OCI-LY1 (cell line): Measurements from ENCODE around the gene PDE8A.

Experiments
- CTCF ChIP-seq: fragments of 200-600 bp; sonication (generic), shearing (Covaris generic); IDR thresholded peaks from 2 replicates; pipeline ENCODE4 v1.5.1; 2017; ENCODE audit warnings: mild to moderate bottlenecking, antibody characterized with exemption, low read length, moderate library complexity, mixed read lengths
- EZH2 ChIP-seq: fragments of 200-600 bp; sonication (generic), shearing (Covaris generic); IDR thresholded peaks from 2 replicates; pipeline ENCODE4 v1.8.0; 2017; ENCODE audit warnings: borderline replicate concordance, mixed run types, mild to moderate bottlenecking, antibody characterized with exemption, low read length, moderate library complexity, mixed read lengths

GRCh38 chr15:85041230-85041629 lies 59.6 kb downstream of the PDE8A start:
- TF ChIP-seq CTCF, result no peak
- no peak for TF ChIP-seq EZH2
